Measurements from ENCODE around the gene NDST4. TPM values are rescaled to one million over a fixed set of nuclear protein-coding genes. Genes with fewer than 3 reads are reported as not detected.
"Not testable (repeated sequence)": the region's sequence is repeated elsewhere in the genome, so short reads cannot be mapped to it uniquely, and the experiment has no call there.

The NDST4 gene
- total and polyA plus RNA-seq, 2 donors, result 0.05 to 0.14 TPM

GRCh38 chr4:114998316-114998715 lies 115.1 kb downstream of the NDST4 start:
- Histone ChIP-seq H3K36me3 (ENCODE audit: control insufficient read depth in 2 of 2, insufficient read depth in 2 of 2, low read length in 1 of 2) (no peaks in the 10 kb centered on the region), H3K4me3 (ENCODE audit: low read length in 2 of 2) (no peak overlapping the region), H3K27me3 (ENCODE audit: control insufficient read depth in 2 of 2, insufficient read depth in 1 of 2, low read length in 1 of 2) (no peaks in the 10 kb centered on the region), H3K4me1 (ENCODE audit: control insufficient read depth in 2 of 2, insufficient read depth in 2 of 2, low read length in 2 of 2) (no peaks in the 10 kb centered on the region), H3K9me3 (ENCODE audit: control insufficient read depth in 2 of 2, insufficient read depth in 1 of 2, low read length in 1 of 2) (no peaks in the 10 kb centered on the region), H3K27ac (ENCODE audit: low read depth in 1 of 2, low read length in 1 of 2) (no peak overlapping the region)
- no peak for DNase-seq (ENCODE audit: low read depth in 6 of 9, low spot score in 9 of 9)

GRCh38 chr4:114997576-114998247 lies 115.7 kb downstream of the NDST4 start:
- H3K4me3 ChIP-seq (ENCODE audit: low read length in 2 of 2), result no peak overlapping the region
- no peaks in the 10 kb centered on the region for H3K4me1 ChIP-seq (ENCODE audit: control insufficient read depth in 2 of 2, insufficient read depth in 2 of 2, low read length in 2 of 2)
- no peaks in the 10 kb centered on the region for H3K27me3 ChIP-seq (ENCODE audit: control insufficient read depth in 2 of 2, insufficient read depth in 1 of 2, low read length in 1 of 2)
- H3K27ac ChIP-seq (ENCODE audit: low read depth in 1 of 2, low read length in 1 of 2), result no peak overlapping the region
- no peaks in the 10 kb centered on the region for H3K9me3 ChIP-seq (ENCODE audit: control insufficient read depth in 2 of 2, insufficient read depth in 1 of 2, low read length in 1 of 2)
- no peak for DNase-seq (ENCODE audit: low read depth in 6 of 9, low spot score in 9 of 9)
- WGBS, result 88% methylated on average over 2 of the region's 2 CpGs
- H3K36me3 ChIP-seq (ENCODE audit: control insufficient read depth in 2 of 2, insufficient read depth in 2 of 2, low read length in 1 of 2), result no peaks in the 10 kb centered on the region

- Histone ChIP-seq H3K27me3 (ENCODE audit: control insufficient read depth in 2 of 2, insufficient read depth in 1 of 2, low read length in 1 of 2) (no peaks in the 10 kb centered on the region), H3K9me3 (ENCODE audit: control insufficient read depth in 2 of 2, insufficient read depth in 1 of 2, low read length in 1 of 2) (peaks cover 1 to 2% of the 10 kb centered on the region in 2 donors), H3K4me1 (ENCODE audit: control insufficient read depth in 2 of 2, insufficient read depth in 2 of 2, low read length in 2 of 2) (no peaks in the 10 kb centered on the region), H3K36me3 (ENCODE audit: control insufficient read depth in 2 of 2, insufficient read depth in 2 of 2, low read length in 1 of 2) (no peaks in the 10 kb centered on the region), H3K4me3 (ENCODE audit: low read length in 2 of 2) (no peak overlapping the region), H3K27ac (ENCODE audit: low read depth in 1 of 2, low read length in 1 of 2) (no peak overlapping the region)
- 80% methylated on average over 4 of the region's 4 CpGs for WGBS
- DNase-seq (ENCODE audit: low read depth in 6 of 9, low spot score in 9 of 9), result no peak
Measured at GRCh38 chr4:114986133-114986532, 127.3 kb downstream of the NDST4 start.

- H3K27ac ChIP-seq (ENCODE audit: low read depth in 1 of 2, low read length in 1 of 2), result no peak overlapping the region
- H3K4me3 ChIP-seq (ENCODE audit: low read length in 2 of 2), result no peak overlapping the region
- H3K27me3 ChIP-seq (ENCODE audit: control insufficient read depth in 2 of 2, insufficient read depth in 1 of 2, low read length in 1 of 2), result no peaks in the 10 kb centered on the region
- H3K36me3 ChIP-seq (ENCODE audit: control insufficient read depth in 2 of 2, insufficient read depth in 2 of 2, low read length in 1 of 2), result no peaks in the 10 kb centered on the region
- no peaks in the 10 kb centered on the region for H3K4me1 ChIP-seq (ENCODE audit: control insufficient read depth in 2 of 2, insufficient read depth in 2 of 2, low read length in 2 of 2)
- 97% methylated on average over 5 of the region's 5 CpGs for WGBS
- no peak for DNase-seq (ENCODE audit: low read depth in 6 of 9, low spot score in 9 of 9)
- H3K9me3 ChIP-seq (ENCODE audit: control insufficient read depth in 2 of 2, insufficient read depth in 1 of 2, low read length in 1 of 2), result peaks cover 1 to 2% of the 10 kb centered on the region in 2 donors
Measured at GRCh38 chr4:114980932-114981708, 132.3 kb downstream of the NDST4 start.

DNA sequence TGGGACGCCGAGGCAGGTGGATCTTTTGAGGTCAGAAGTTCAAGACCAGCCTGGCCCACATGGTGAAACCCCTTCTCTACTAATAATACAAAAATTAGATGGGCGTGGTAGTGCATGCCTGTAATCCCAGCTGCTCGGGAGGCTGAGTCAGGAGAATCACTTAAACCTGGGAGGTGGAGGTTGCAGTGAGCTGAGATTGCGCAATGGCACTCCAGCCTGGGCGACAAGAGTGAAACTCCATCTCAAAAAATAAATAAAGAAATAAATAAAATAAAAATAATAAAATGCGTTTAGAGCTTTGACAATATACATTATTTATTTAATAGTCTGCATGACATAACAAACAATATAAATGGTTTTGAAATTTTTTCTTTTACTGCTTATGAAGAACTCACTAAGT lies 133.0 kb downstream of the NDST4 start:
- H3K36me3 ChIP-seq (ENCODE audit: control insufficient read depth in 2 of 2, insufficient read depth in 2 of 2, low read length in 1 of 2); H3K27ac ChIP-seq (ENCODE audit: low read depth in 1 of 2, low read length in 1 of 2); H3K4me1 ChIP-seq (ENCODE audit: control insufficient read depth in 2 of 2, insufficient read depth in 2 of 2, low read length in 2 of 2); H3K9me3 ChIP-seq (ENCODE audit: control insufficient read depth in 2 of 2, insufficient read depth in 1 of 2, low read length in 1 of 2); DNase-seq (ENCODE audit: low read depth in 6 of 9, low spot score in 9 of 9); H3K27me3 ChIP-seq (ENCODE audit: control insufficient read depth in 2 of 2, insufficient read depth in 1 of 2, low read length in 1 of 2); H3K4me3 ChIP-seq (ENCODE audit: low read length in 2 of 2): not testable (repeated sequence)
- WGBS, result 94% methylated on average over 7 of the region's 7 CpGs

DNA sequence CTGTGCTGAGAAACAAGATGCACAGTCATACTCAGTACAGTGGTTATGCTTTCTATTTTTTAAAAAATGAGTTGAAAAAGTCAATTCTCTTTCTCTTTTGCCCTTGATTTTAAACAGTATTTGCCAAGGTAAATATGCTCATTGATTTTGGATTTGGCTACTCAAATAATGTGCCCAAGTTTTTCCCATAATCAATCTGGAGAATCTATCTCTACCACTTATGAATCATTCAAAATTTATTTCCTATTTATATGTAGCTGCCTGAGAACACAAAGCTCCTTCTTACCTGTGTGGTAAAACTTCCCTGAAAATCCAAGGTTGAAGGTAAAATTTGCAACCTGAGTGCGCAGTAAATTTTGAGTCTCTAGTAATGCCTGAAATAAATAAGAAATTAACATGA lies 136.5 kb downstream of the NDST4 start:
- Histone ChIP-seq H3K4me3 (ENCODE audit: low read length in 2 of 2) (no peak overlapping the region), H3K27me3 (ENCODE audit: control insufficient read depth in 2 of 2, insufficient read depth in 1 of 2, low read length in 1 of 2) (no peaks in the 10 kb centered on the region), H3K36me3 (ENCODE audit: control insufficient read depth in 2 of 2, insufficient read depth in 2 of 2, low read length in 1 of 2) (no peaks in the 10 kb centered on the region), H3K27ac (ENCODE audit: low read depth in 1 of 2, low read length in 1 of 2) (no peak overlapping the region), H3K4me1 (ENCODE audit: control insufficient read depth in 2 of 2, insufficient read depth in 2 of 2, low read length in 2 of 2) (no peaks in the 10 kb centered on the region), H3K9me3 (ENCODE audit: control insufficient read depth in 2 of 2, insufficient read depth in 1 of 2, low read length in 1 of 2) (no peaks in the 10 kb centered on the region)
- no peak for DNase-seq (ENCODE audit: low read depth in 6 of 9, low spot score in 9 of 9)
- whole genome bisulfite sequencing, result 95% methylated on average over 1 of the region's 1 CpG

DNA sequence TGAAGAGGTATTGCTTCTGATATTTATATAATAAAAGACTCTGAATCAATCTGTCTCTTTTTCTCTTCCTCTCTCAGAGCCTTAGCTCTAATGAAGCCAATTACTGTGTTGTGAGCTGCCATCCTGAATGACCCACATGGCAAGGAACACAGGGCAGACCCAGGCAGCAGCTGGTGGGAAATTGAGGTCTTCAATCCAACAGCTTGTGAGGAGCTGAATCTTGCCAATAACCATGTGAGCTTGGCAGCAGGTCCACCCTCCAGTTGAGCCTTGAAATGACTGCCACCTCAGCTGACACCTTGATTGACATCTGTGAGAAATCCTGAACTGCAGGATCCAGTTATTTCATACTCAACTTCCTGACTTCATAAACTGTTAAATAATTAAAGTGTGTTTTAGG lies 149.4 kb downstream of the NDST4 start:
- H3K36me3 ChIP-seq (ENCODE audit: control insufficient read depth in 2 of 2, insufficient read depth in 2 of 2, low read length in 1 of 2), result no peaks in the 10 kb centered on the region

GRCh38 chr4:114945616-114946015 lies 167.8 kb downstream of the NDST4 start:
- Histone ChIP-seq H3K4me3 (ENCODE audit: low read length in 2 of 2) (no peak overlapping the region), H3K27ac (ENCODE audit: low read depth in 1 of 2, low read length in 1 of 2) (no peak overlapping the region), H3K9me3 (ENCODE audit: control insufficient read depth in 2 of 2, insufficient read depth in 1 of 2, low read length in 1 of 2) (peaks cover 0 to 3% of the 10 kb centered on the region in 2 donors), H3K4me1 (ENCODE audit: control insufficient read depth in 2 of 2, insufficient read depth in 2 of 2, low read length in 2 of 2) (no peaks in the 10 kb centered on the region), H3K27me3 (ENCODE audit: control insufficient read depth in 2 of 2, insufficient read depth in 1 of 2, low read length in 1 of 2) (no peaks in the 10 kb centered on the region), H3K36me3 (ENCODE audit: control insufficient read depth in 2 of 2, insufficient read depth in 2 of 2, low read length in 1 of 2) (no peaks in the 10 kb centered on the region)
- no peak for DNase-seq (ENCODE audit: low read depth in 6 of 9, low spot score in 9 of 9)
- 97% methylated on average over 1 of the region's 1 CpG for WGBS

More for the DNA sequence above, 149.4 kb downstream of the NDST4 start:
- H3K27ac ChIP-seq (ENCODE audit: low read depth in 1 of 2, low read length in 1 of 2), result no peak overlapping the region
- no peak for DNase-seq (ENCODE audit: low read depth in 6 of 9, low spot score in 9 of 9)
- H3K4me3 ChIP-seq (ENCODE audit: low read length in 2 of 2), result no peak overlapping the region
- H3K27me3 ChIP-seq (ENCODE audit: control insufficient read depth in 2 of 2, insufficient read depth in 1 of 2, low read length in 1 of 2), result no peaks in the 10 kb centered on the region
- no peaks in the 10 kb centered on the region for H3K9me3 ChIP-seq (ENCODE audit: control insufficient read depth in 2 of 2, insufficient read depth in 1 of 2, low read length in 1 of 2)
- no peaks in the 10 kb centered on the region for H3K4me1 ChIP-seq (ENCODE audit: control insufficient read depth in 2 of 2, insufficient read depth in 2 of 2, low read length in 2 of 2)

- Histone ChIP-seq H3K36me3 (ENCODE audit: control insufficient read depth in 2 of 2, insufficient read depth in 2 of 2, low read length in 1 of 2) (no peaks in the 10 kb centered on the region), H3K4me1 (ENCODE audit: control insufficient read depth in 2 of 2, insufficient read depth in 2 of 2, low read length in 2 of 2) (no peaks in the 10 kb centered on the region), H3K4me3 (ENCODE audit: low read length in 2 of 2) (no peak overlapping the region), H3K9me3 (ENCODE audit: control insufficient read depth in 2 of 2, insufficient read depth in 1 of 2, low read length in 1 of 2) (peaks cover 0 to 3% of the 10 kb centered on the region in 2 donors), H3K27me3 (ENCODE audit: control insufficient read depth in 2 of 2, insufficient read depth in 1 of 2, low read length in 1 of 2) (no peaks in the 10 kb centered on the region), H3K27ac (ENCODE audit: low read depth in 1 of 2, low read length in 1 of 2) (no peak overlapping the region)
- 81% methylated on average over 2 of the region's 2 CpGs for whole genome bisulfite sequencing
- DNase-seq (ENCODE audit: low read depth in 6 of 9, low spot score in 9 of 9), result no peak
Measured at GRCh38 chr4:114941503-114941902, 171.9 kb downstream of the NDST4 start.
